Measurements from ENCODE around the gene SCN3A. TPM values are rescaled to one million over a fixed set of nuclear protein-coding genes. Genes with fewer than 3 reads are reported as not detected.

SCN3A gene
- polyA plus RNA-seq, 2 of the 4 experiments (the other 2 are of a cell fraction): 0.05 to 0.12 TPM

- ChIA-PET POLR2A (no interaction called here), CTCF (no interaction called here)
- no peak for TF ChIP-seq NPAS2 (CRISPR knock-in tag; IDR thresholded peaks at IDR 0.05; ENCODE audit: borderline replicate concordance)
- no peak for TF ChIP-seq JUNB (IDR thresholded peaks at IDR 0.05)
- no peak for TF ChIP-seq TP53 (CRISPR knock-in tag; IDR thresholded peaks at IDR 0.05)
- no peak for TF ChIP-seq JUN (IDR thresholded peaks at IDR 0.05)
- 3% methylated on average over 2 of the region's 2 CpGs for WGBS (ENCODE audit: missing lambda C conversion rate)
- DNase-seq (ENCODE audit: low read depth in 1 of 2, low spot score in 1 of 2) (no peak), ATAC-seq (no peak), FAIRE-seq (no peak)
- Histone ChIP-seq H3K4me2 (no peak overlapping the region), H3K4me1 (no peaks in the 10 kb centered on the region), H3K4me3 (no peak overlapping the region), H3K9me3 (no peaks in the 10 kb centered on the region), H3K27ac (no peak overlapping the region)
These were observed 42.3 kb downstream of the SCN3A start for GRCh38 chr2:165161510-165161909.

- 80% methylated on average over 4 of the region's 4 CpGs for WGBS (ENCODE audit: missing lambda C conversion rate)
- CTCF ChIA-PET: no interaction called here
- Histone ChIP-seq H3K4me1 (no peaks in the 10 kb centered on the region), H3K4me3 (no peak overlapping the region), H3K4me2 (no peak overlapping the region), H3K27ac (no peak overlapping the region), H3K9me3 (no peaks in the 10 kb centered on the region)
- DNase-seq (ENCODE audit: low read depth in 1 of 2, low spot score in 1 of 2) (no peak), FAIRE-seq (no peak), ATAC-seq (no peak)
- TF ChIP-seq SREBF2 (IDR thresholded peaks at IDR 0.05) (no peak), JUN (IDR thresholded peaks at IDR 0.05) (no peak), ZFP36 (IDR thresholded peaks at IDR 0.05; ENCODE audit: borderline replicate concordance, partially characterized antibody) (no peak), MAFK (IDR thresholded peaks at IDR 0.05; ENCODE audit: partially characterized antibody) (peak; percentile 7)
- POLR2A ChIA-PET: no interaction called here
These were observed 46.7 kb downstream of the SCN3A start for GRCh38 chr2:165157160-165157559.

GRCh38 chr2:165155152-165155551, 48.7 kb downstream of the SCN3A start:
- POLR2A ChIA-PET: no interaction called here
- FAIRE-seq (no peak), ATAC-seq (no peak), DNase-seq (ENCODE audit: low read depth in 1 of 2, low spot score in 1 of 2) (no peak)
- Histone ChIP-seq H3K4me2 (no peak overlapping the region), H3K27ac (no peak overlapping the region), H3K9me3 (no peaks in the 10 kb centered on the region), H3K4me3 (no peak overlapping the region), H3K4me1 (no peaks in the 10 kb centered on the region)
- TF ChIP-seq CEBPB (IDR thresholded peaks at IDR 0.05) (no peak), REST (IDR thresholded peaks at IDR 0.05) (no peak), TFCP2L1 (CRISPR knock-in tag; IDR thresholded peaks at IDR 0.05) (no peak), RFX5 (IDR thresholded peaks at IDR 0.05) (no peak), NFE2L2 (conservative IDR thresholded peaks at IDR 0.05; ENCODE audit: low read length) (no peak), JUNB (IDR thresholded peaks at IDR 0.05) (no peak), NR3C1 (IDR thresholded peaks at IDR 0.05) (no peak), HDAC2 (IDR thresholded peaks at IDR 0.05) (no peak), E2F6 (IDR thresholded peaks at IDR 0.05; ENCODE audit: borderline replicate concordance, low read depth) (no peak), SREBF2 (IDR thresholded peaks at IDR 0.05) (no peak), HEYL (CRISPR knock-in tag; IDR thresholded peaks at IDR 0.05) (no peak), RNF2 (IDR thresholded peaks at IDR 0.05; ENCODE audit: borderline replicate concordance, low read depth) (no peak)
- CTCF ChIA-PET: no interaction called here
- 13% methylated on average over 2 of the region's 2 CpGs for WGBS (ENCODE audit: missing lambda C conversion rate)

GRCh38 chr2:165149439-165149838, 54.4 kb downstream of the SCN3A start:
- H3K9me3 ChIP-seq: no peaks in the 10 kb centered on the region
- no peak for ATAC-seq
- H3K4me3 ChIP-seq: no peak overlapping the region
- no peak overlapping the region for H3K4me2 ChIP-seq
- CTCF ChIA-PET: no interaction called here
- no peaks in the 10 kb centered on the region for H3K4me1 ChIP-seq
- POLR2A ChIA-PET: no interaction called here
- DNase-seq (ENCODE audit: low read depth in 1 of 2, low spot score in 1 of 2): no peak
- 84% methylated on average over 5 of the region's 5 CpGs for WGBS (ENCODE audit: missing lambda C conversion rate)
- no peak for FAIRE-seq
- H3K27ac ChIP-seq: no peak overlapping the region
- TF ChIP-seq JUN (IDR thresholded peaks at IDR 0.05): no peak
- no peak for TF ChIP-seq KDM5A (IDR thresholded peaks at IDR 0.05)
- no peak for TF ChIP-seq MAX (IDR thresholded peaks at IDR 0.05)
- no peak for TF ChIP-seq ZSCAN20 (CRISPR knock-in tag; IDR thresholded peaks at IDR 0.05)
- TF ChIP-seq RAD21 (conservative IDR thresholded peaks at IDR 0.05 in 1 of 2, IDR thresholded peaks at IDR 0.05 in 1 of 2): no peak
- TF ChIP-seq ZNF302 (CRISPR knock-in tag; IDR thresholded peaks at IDR 0.05): no peak
- TF ChIP-seq HDAC2 (IDR thresholded peaks at IDR 0.05): no peak

Measured in A549 (cell line).